T-cell (primary cell): Measurements from ENCODE around the gene AQP7. TPM values are rescaled to one million over a fixed set of nuclear protein-coding genes. Genes with fewer than 3 reads are reported as not detected.
A peak's percentile ranks its signal among the peaks of the same experiment; 100 is the strongest.

ENCODE experiments used
- ATAC-seq, 4 experiments: fragments of 200-7000 bp in 3 of 4; fragments of 150-1000 bp in 1 of 4; cut with Tn5 transposase; replicated peaks in 1 of 4; 1 replicate in 3 of 4; 2 replicates in 1 of 4; pipeline ENCODE4 v1.10.0; 2021; ENCODE audit warnings: moderate library complexity in 3 of 4, mild to moderate bottlenecking in 2 of 4, moderate number of reproducible peaks in 1 of 4
- CTCF ChIA-PET, 2 donors: fragments of 300-600 bp; sonication (Branson Sonifier 250); formaldehyde crosslinking; loops; one replicate each; lab custom pipeline; 2022; ENCODE audit warnings: antibody characterized with exemption in 2 of 2; lab: Charles Lee
- POLR2A ChIA-PET, 2 donors: fragments of 300-600 bp; sonication (Branson Sonifier 250); formaldehyde crosslinking; loops; one replicate each; lab custom pipeline; 2022; ENCODE audit warnings: antibody characterized with exemption in 2 of 2; lab: Charles Lee
- DNase-seq, 35 experiments: peaks; one replicate each; pipeline versions ENCODE4 v3.0.0 to v3.0.0-alpha.2; 2013 to 2023
- H3K27ac ChIP-seq: one replicate; pipeline ENCODE4 v1.5.1; 2013; ENCODE audit warnings: low read length
- H3K27me3 ChIP-seq, 2 experiments: replicated peaks in 1 of 2; 1 replicate in 1 of 2; 2 replicates in 1 of 2; pipeline versions ENCODE4 v1.6.1 to v1.7.0; 2013; ENCODE audit warnings: low read length in 1 of 2, mixed read lengths in 1 of 2; ENCODE audit not compliant: control insufficient read depth in 2 of 2, insufficient read depth in 2 of 2; ENCODE audit errors: extremely low read depth in 1 of 2
- H3K36me3 ChIP-seq, 2 donors: 1 replicate in 1 of 2; 2 replicates in 1 of 2; pipeline versions ENCODE4 v1.6.1 to v1.7.0; 2013; ENCODE audit warnings: low read length in 1 of 2; ENCODE audit not compliant: control insufficient read depth in 2 of 2, insufficient read depth in 1 of 2; ENCODE audit errors: extremely low read depth in 1 of 2
- H3K4me1 ChIP-seq, 2 experiments: 1 replicate in 1 of 2; 2 replicates in 1 of 2; pipeline versions ENCODE4 v1.6.1 to v1.7.0; 2013; ENCODE audit warnings: low read length in 2 of 2, mixed read lengths in 1 of 2; ENCODE audit not compliant: insufficient read depth in 2 of 2, control insufficient read depth in 1 of 2; ENCODE audit errors: extremely low read depth in 1 of 2
- H3K4me3 ChIP-seq, 2 donors: 1 replicate in 1 of 2; 2 replicates in 1 of 2; pipeline versions ENCODE4 v1.5.1 to v1.7.0; 2013; ENCODE audit warnings: mild to moderate bottlenecking in 2 of 2, low read length in 1 of 2, moderate library complexity in 1 of 2; ENCODE audit not compliant: control insufficient read depth in 1 of 2; ENCODE audit errors: extremely low read depth in 1 of 2
- H3K9me3 ChIP-seq: 2 replicates; pipeline ENCODE4 v1.7.0; 2013
- H3K27ac Mint-ChIP-seq, 2 donors: one replicate each; pipeline ENCODE4 v1.8.0; 2020 to 2021; ENCODE audit warnings: mild to moderate bottlenecking in 2 of 2, mixed read lengths in 2 of 2
- H3K27me3 Mint-ChIP-seq, 2 donors: one replicate each; pipeline ENCODE4 v1.8.0; 2021 to 2022; ENCODE audit warnings: mixed read lengths in 2 of 2
- H3K36me3 Mint-ChIP-seq: one replicate; pipeline ENCODE4 v1.8.0; 2021; ENCODE audit warnings: mixed read lengths
- H3K4me1 Mint-ChIP-seq, 3 donors: one replicate each; pipeline ENCODE4 v1.8.0; 2020 to 2022; ENCODE audit warnings: mixed read lengths in 3 of 3, mild to moderate bottlenecking in 1 of 3
- H3K4me3 Mint-ChIP-seq, 3 donors: one replicate each; pipeline ENCODE4 v1.8.0; 2020 to 2022; ENCODE audit warnings: mild to moderate bottlenecking in 3 of 3, mixed read lengths in 3 of 3, moderate library complexity in 3 of 3
- H3K9me3 Mint-ChIP-seq, 3 donors: one replicate each; pipeline ENCODE4 v1.8.0; 2020 to 2022; ENCODE audit warnings: mixed read lengths in 3 of 3
- whole genome bisulfite sequencing: methylation state at CpG from one replicate; pipeline ENCODE4 v1.1.5; 2013; ENCODE audit warnings: missing lambda C conversion rate; ENCODE audit not compliant: insufficient coverage; 5-methylcytosine and 5-hydroxymethylcytosine counted together
- total RNA-seq, 35 experiments: library from RNA in 6 of 35; stranded (reverse) in 6 of 35; fragments of 120-200 nt in 1 of 35; gene quantifications; one replicate each; pipeline versions ENCODE4 v1.2.1 to v1.2.4 and lab custom pipeline; 2013 to 2026

Gene AQP7
- total RNA-seq, 5 donors from 2014 or later (not counting 1 experiment from before 2014, with no cell fraction given): 0.20 to 1.4 (median 0.44) TPM

DNA sequence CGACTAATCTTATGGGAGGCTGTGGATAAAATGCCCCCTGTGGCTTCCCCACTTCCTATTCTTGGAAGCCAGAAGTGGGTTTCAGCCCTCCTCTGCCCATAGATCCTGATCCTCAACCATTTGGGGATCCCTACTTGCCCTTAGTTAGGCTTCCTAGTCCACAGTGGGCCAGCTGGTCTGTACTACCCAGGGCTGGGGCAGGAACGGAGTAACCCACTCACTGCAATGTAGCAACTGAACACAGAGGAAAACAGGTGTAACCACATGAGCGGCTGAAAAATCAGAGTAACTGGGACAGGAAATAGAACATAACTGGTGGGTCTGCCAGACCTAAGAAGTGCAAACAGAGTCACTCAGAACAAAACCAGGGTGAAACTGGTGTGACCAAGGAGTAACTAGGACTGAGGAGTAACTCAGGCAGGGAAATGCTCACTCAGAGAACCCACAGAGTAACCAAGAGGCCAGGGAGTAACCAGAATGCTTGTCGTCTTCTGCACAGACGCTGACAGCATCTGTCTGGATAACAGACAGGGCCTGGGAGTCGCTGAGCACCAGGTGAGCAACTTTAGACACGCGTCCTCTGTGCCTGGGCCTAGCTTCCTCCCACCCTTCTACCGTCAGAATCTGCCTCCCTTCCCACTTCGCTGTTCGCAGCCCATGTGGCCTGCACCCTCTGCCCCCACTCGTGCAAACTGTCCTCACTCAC lies 44.0 kb upstream of the AQP7 start:
- peak; percentile 68 to 73 (median 70) for ATAC-seq
- peak; percentile 28 to 75 (median 45) for DNase-seq
- H3K4me1 Mint-ChIP-seq: peaks cover 47 to 65% (median 62%) of the 10 kb centered on the region in 3 donors
- Histone ChIP-seq H3K4me3 (peak overlapping the region; percentile 77 to 83), H3K4me1 (peaks cover 19 to 65% of the 10 kb centered on the region in 2 experiments), H3K27me3 (no peaks in the 10 kb centered on the region), H3K9me3 (no peaks in the 10 kb centered on the region), H3K36me3 (peaks cover 17 to 32% of the 10 kb centered on the region in 2 donors), H3K27ac (peak overlapping the region; percentile 71)
- H3K9me3 Mint-ChIP-seq: no peaks in the 10 kb centered on the region
- peak overlapping the region; percentile 94 to 98 (median 94) for H3K4me3 Mint-ChIP-seq
- peak overlapping the region; percentile 92 to 98 for H3K27ac Mint-ChIP-seq
- ChIA-PET CTCF (interaction anchor here (1.0 to 4.3 kb wide), 9 partner anchors 15 to 43 kb away, joined by 3 to 27 read pairs (median 7); partner anchors contain the start of gene NOL6 (in 1 of the 2)), POLR2A (interaction anchor here in 1 of 2 donors (1.5 kb wide), 1 partner anchor 27 kb away, joined by 12 read pairs; the partner anchor contains the start of gene NOL6)
- peaks cover 13% of the 10 kb centered on the region for H3K36me3 Mint-ChIP-seq
- 0% methylated on average over 11 of the region's 12 CpGs for WGBS
- H3K27me3 Mint-ChIP-seq: no peaks in the 10 kb centered on the region

DNA sequence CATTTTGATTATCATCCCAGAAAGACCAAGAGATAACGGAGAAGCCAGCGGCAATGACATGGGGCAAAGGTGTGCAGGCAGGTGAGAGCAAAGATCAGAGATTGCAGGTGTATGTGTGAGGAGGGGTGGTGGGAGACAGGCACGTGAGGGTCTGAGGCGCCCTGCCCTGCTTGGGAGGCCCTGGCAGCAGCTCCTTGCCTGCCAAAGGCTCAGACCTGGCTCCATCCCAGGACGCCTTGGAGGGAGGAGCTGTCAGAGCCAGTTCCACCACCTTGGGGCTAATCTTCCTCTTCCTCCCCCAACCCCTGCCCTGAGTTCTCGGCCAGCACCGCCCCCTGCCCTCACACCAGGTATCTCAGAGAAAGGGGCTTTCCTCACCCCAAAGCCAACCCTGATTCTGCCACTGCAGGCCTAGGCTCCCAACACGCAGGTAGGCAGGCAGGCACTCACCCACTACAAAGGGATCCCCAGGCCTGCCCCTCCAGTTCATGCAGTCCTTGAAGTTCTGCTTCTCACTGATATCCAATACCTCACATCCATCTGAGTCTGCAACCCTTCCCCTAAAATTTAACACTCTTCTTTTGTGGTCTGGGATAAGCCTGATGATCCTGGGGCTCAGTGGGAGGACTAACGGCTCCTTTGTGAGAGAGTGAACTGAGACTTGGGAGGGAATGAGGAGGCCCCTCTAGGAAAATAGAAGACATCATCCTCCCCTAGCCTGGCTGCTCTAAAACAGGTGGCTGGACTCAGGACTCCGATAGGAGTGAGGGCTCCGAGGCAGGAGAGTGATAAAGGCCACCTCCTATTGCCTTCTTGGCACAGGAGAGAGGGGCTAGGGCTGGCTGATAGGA lies 43.2 kb upstream of the AQP7 start:
- H3K36me3 Mint-ChIP-seq: peaks cover 19% of the 10 kb centered on the region
- peak in 1 of 4 experiments; percentile 52 for ATAC-seq

GRCh38 chr9:33443464-33444154 lies 41.2 kb upstream of the AQP7 start:
- no peaks in the 10 kb centered on the region for H3K9me3 Mint-ChIP-seq
- H3K36me3 Mint-ChIP-seq: peaks cover 26% of the 10 kb centered on the region
- WGBS: 81% methylated on average over 4 of the region's 10 CpGs
- DNase-seq (no peak), ATAC-seq (no peak)
- POLR2A ChIA-PET: no interaction called here
- Histone ChIP-seq H3K4me3 (no peak overlapping the region), H3K27ac (no peak overlapping the region), H3K4me1 (peaks cover 19 to 59% of the 10 kb centered on the region in 2 experiments), H3K9me3 (no peaks in the 10 kb centered on the region), H3K27me3 (no peaks in the 10 kb centered on the region), H3K36me3 (peaks cover 22 to 39% of the 10 kb centered on the region in 2 donors)
- peak overlapping the region; percentile 92 to 98 for H3K27ac Mint-ChIP-seq
- H3K4me3 Mint-ChIP-seq: peak overlapping the region in 1 of 3 donors; percentile 94
- CTCF ChIA-PET: interaction anchor here (0.6 to 1.8 kb wide), 4 partner anchors 23 to 38 kb away, joined by 3 to 6 read pairs (median 3); no protein-coding TSS in a partner anchor
- no peaks in the 10 kb centered on the region for H3K27me3 Mint-ChIP-seq
- H3K4me1 Mint-ChIP-seq: peaks cover 55 to 70% (median 56%) of the 10 kb centered on the region in 3 donors

More for the DNA sequence above, 43.2 kb upstream of the AQP7 start:
- Histone ChIP-seq H3K36me3 (peaks cover 19 to 35% of the 10 kb centered on the region in 2 donors), H3K9me3 (no peaks in the 10 kb centered on the region), H3K27ac (peak overlapping the region; percentile 71), H3K4me1 (peaks cover 19 to 65% of the 10 kb centered on the region in 2 experiments), H3K27me3 (no peaks in the 10 kb centered on the region), H3K4me3 (peak overlapping the region; percentile 77 to 83)
- Mint-ChIP-seq H3K9me3 (no peaks in the 10 kb centered on the region), H3K4me3 (peak overlapping the region; percentile 94 to 98 (median 94)), H3K27ac (peak overlapping the region; percentile 92 to 98), H3K27me3 (no peaks in the 10 kb centered on the region), H3K4me1 (peaks cover 47 to 65% (median 59%) of the 10 kb centered on the region in 3 donors)
- ChIA-PET CTCF (interaction anchor here in 1 of 2 donors (1.9 kb wide), 1 partner anchor 42 kb away, joined by 5 read pairs; no protein-coding TSS in a partner anchor), POLR2A (interaction anchor here in 1 of 2 donors (0.5 kb wide), 1 partner anchor 15 kb away, joined by 3 read pairs; no protein-coding TSS in a partner anchor)
- WGBS: 63% methylated on average over 6 of the region's 11 CpGs
- peak in 32 of 35 experiments; percentile 18 to 71 (median 51) for DNase-seq

- ChIA-PET POLR2A (no interaction called here), CTCF (interaction anchor here in 1 of 2 donors (1.8 kb wide), 1 partner anchor 27 kb away, joined by 6 read pairs; no protein-coding TSS in a partner anchor)
- Histone ChIP-seq H3K4me3 (no peak overlapping the region), H3K27ac (no peak overlapping the region), H3K4me1 (peaks cover 17 to 53% of the 10 kb centered on the region in 2 experiments), H3K36me3 (peaks cover 22 to 39% of the 10 kb centered on the region in 2 donors), H3K27me3 (no peaks in the 10 kb centered on the region), H3K9me3 (no peaks in the 10 kb centered on the region)
- Mint-ChIP-seq H3K27ac (peak overlapping the region; percentile 52 to 92), H3K27me3 (no peaks in the 10 kb centered on the region), H3K9me3 (no peaks in the 10 kb centered on the region), H3K36me3 (peaks cover 26% of the 10 kb centered on the region), H3K4me3 (no peak overlapping the region), H3K4me1 (peaks cover 49 to 65% (median 51%) of the 10 kb centered on the region in 3 donors)
- ATAC-seq: no peak
- WGBS: 96% methylated on average over 5 of the region's 9 CpGs
- DNase-seq: no peak
These were observed 40.7 kb upstream of the AQP7 start for GRCh38 chr9:33443047-33443446.

GRCh38 chr9:33442125-33442524 lies 39.8 kb upstream of the AQP7 start:
- Mint-ChIP-seq H3K4me3 (no peak overlapping the region), H3K9me3 (no peaks in the 10 kb centered on the region), H3K4me1 (peaks cover 44 to 65% (median 51%) of the 10 kb centered on the region in 3 donors), H3K27me3 (no peaks in the 10 kb centered on the region), H3K27ac (peak overlapping the region in 1 of 2 donors; percentile 28), H3K36me3 (peaks cover 26% of the 10 kb centered on the region)
- peaks cover 13 to 47% of the 10 kb centered on the region in 2 experiments for H3K4me1 ChIP-seq
- ATAC-seq: no peak
- no peaks in the 10 kb centered on the region for H3K27me3 ChIP-seq
- no peak for DNase-seq
- no peak overlapping the region for H3K4me3 ChIP-seq
- ChIA-PET POLR2A (interaction anchor here in 1 of 2 donors (0.6 kb wide), 2 partner anchors 116 to 354 kb away, joined by 3 to 4 read pairs; no protein-coding TSS in a partner anchor), CTCF (no interaction called here)
- 98% methylated on average over 11 of the region's 15 CpGs for WGBS
- H3K27ac ChIP-seq: no peak overlapping the region
- peaks cover 22 to 39% of the 10 kb centered on the region in 2 donors for H3K36me3 ChIP-seq
- no peaks in the 10 kb centered on the region for H3K9me3 ChIP-seq
